ENCODE data around the gene PLB1. TPM values are rescaled to one million over a fixed set of nuclear protein-coding genes. Genes with fewer than 3 reads are reported as not detected.

PLB1 gene
- total RNA-seq, 1 donor from 2014 or later: 1.6 TPM

- no peak for TF ChIP-seq CTCF (IDR thresholded peaks at IDR 0.05; ENCODE audit: insufficient read depth, low read length, severe bottlenecking)
- H3K4me3 ChIP-seq (ENCODE audit: low read depth, low read length): no peak overlapping the region
- FAIRE-seq (no peak), DNase-seq (ENCODE audit: low read depth) (no peak)
- H3K27me3 ChIP-seq (ENCODE audit: control insufficient read depth, insufficient read depth, low read length): no peaks in the 10 kb centered on the region
- no peaks in the 10 kb centered on the region for H3K36me3 ChIP-seq (ENCODE audit: control insufficient read depth, insufficient read depth, low read length)
Observed at GRCh38 chr2:28624793-28625701, 129.2 kb downstream of the PLB1 start.

GRCh38 chr2:28626376-28626775 is 130.5 kb downstream of the PLB1 start:
- Histone ChIP-seq H3K27me3 (ENCODE audit: control insufficient read depth, insufficient read depth, low read length) (no peaks in the 10 kb centered on the region), H3K36me3 (ENCODE audit: control insufficient read depth, insufficient read depth, low read length) (no peaks in the 10 kb centered on the region)
- FAIRE-seq: no peak

GRCh38 chr2:28626891-28627421 is 131.1 kb downstream of the PLB1 start:
- TF ChIP-seq CTCF (IDR thresholded peaks at IDR 0.05; ENCODE audit: insufficient read depth, low read length, severe bottlenecking): no peak
- Histone ChIP-seq H3K36me3 (ENCODE audit: control insufficient read depth, insufficient read depth, low read length) (no peaks in the 10 kb centered on the region), H3K4me3 (ENCODE audit: low read depth, low read length) (no peak overlapping the region), H3K27me3 (ENCODE audit: control insufficient read depth, insufficient read depth, low read length) (no peaks in the 10 kb centered on the region)
- DNase-seq (ENCODE audit: low read depth) (no peak), FAIRE-seq (no peak)

More at GRCh38 chr2:28626376-28626775, 130.5 kb downstream of the PLB1 start:
- no peak for DNase-seq (ENCODE audit: low read depth)
- H3K4me3 ChIP-seq (ENCODE audit: low read depth, low read length): no peak overlapping the region
- TF ChIP-seq CTCF (IDR thresholded peaks at IDR 0.05; ENCODE audit: insufficient read depth, low read length, severe bottlenecking): no peak

- H3K4me3 ChIP-seq (ENCODE audit: low read depth, low read length): no peak overlapping the region
- DNase-seq (ENCODE audit: low read depth) (no peak), FAIRE-seq (no peak)
- no peaks in the 10 kb centered on the region for H3K27me3 ChIP-seq (ENCODE audit: control insufficient read depth, insufficient read depth, low read length)
- no peak for TF ChIP-seq CTCF (IDR thresholded peaks at IDR 0.05; ENCODE audit: insufficient read depth, low read length, severe bottlenecking)
- no peaks in the 10 kb centered on the region for H3K36me3 ChIP-seq (ENCODE audit: control insufficient read depth, insufficient read depth, low read length)
Observed at GRCh38 chr2:28627722-28628480, 132.0 kb downstream of the PLB1 start.

GRCh38 chr2:28628506-28628905 is 132.6 kb downstream of the PLB1 start:
- TF ChIP-seq CTCF (IDR thresholded peaks at IDR 0.05; ENCODE audit: insufficient read depth, low read length, severe bottlenecking): no peak
- Histone ChIP-seq H3K36me3 (ENCODE audit: control insufficient read depth, insufficient read depth, low read length) (no peaks in the 10 kb centered on the region), H3K27me3 (ENCODE audit: control insufficient read depth, insufficient read depth, low read length) (no peaks in the 10 kb centered on the region), H3K4me3 (ENCODE audit: low read depth, low read length) (no peak overlapping the region)
- no peak for FAIRE-seq
- no peak for DNase-seq (ENCODE audit: low read depth)
